Astrocyte of the cerebellum (primary cell): ENCODE results near the gene SIGLEC6.

Experiments used
- DNase-seq: peaks from one replicate; pipeline ENCODE4 v3.0.0-alpha.2; 2011; ENCODE audit warnings: low read depth
- H3K4me3 ChIP-seq: 2 replicates; pipeline ENCODE4 v1.5.1; 2011; ENCODE audit warnings: mild to moderate bottlenecking, low read depth, low read length, moderate library complexity
- in situ Hi-C: cut with HindIII; loops from 2 replicates; pipeline ENCODE4 v1.10.0; 2017; ENCODE audit warnings: low sequenced_read_pairs
- TF ChIP-seq, protein P1 (sequence below): IDR thresholded peaks from 2 replicates; pipeline ENCODE4 v1.5.1; 2012; ENCODE audit warnings: low read length, low read depth, moderate library complexity, mild to moderate bottlenecking; ENCODE audit errors: missing control alignments

The SIGLEC6 gene

GRCh38 chr19:51570962-51571575 lies 39.6 kb upstream of the SIGLEC6 start, which contains the start of gene ZNF175:
Gene ZNF175, plus strand, starts transcription at chr19:51571283. Its CDS starts 2,047 bp downstream, at chr19:51573330.
- in situ Hi-C loops: no loop called here
- DNase-seq: peak; percentile 97
- TF ChIP-seq, protein P1, sequence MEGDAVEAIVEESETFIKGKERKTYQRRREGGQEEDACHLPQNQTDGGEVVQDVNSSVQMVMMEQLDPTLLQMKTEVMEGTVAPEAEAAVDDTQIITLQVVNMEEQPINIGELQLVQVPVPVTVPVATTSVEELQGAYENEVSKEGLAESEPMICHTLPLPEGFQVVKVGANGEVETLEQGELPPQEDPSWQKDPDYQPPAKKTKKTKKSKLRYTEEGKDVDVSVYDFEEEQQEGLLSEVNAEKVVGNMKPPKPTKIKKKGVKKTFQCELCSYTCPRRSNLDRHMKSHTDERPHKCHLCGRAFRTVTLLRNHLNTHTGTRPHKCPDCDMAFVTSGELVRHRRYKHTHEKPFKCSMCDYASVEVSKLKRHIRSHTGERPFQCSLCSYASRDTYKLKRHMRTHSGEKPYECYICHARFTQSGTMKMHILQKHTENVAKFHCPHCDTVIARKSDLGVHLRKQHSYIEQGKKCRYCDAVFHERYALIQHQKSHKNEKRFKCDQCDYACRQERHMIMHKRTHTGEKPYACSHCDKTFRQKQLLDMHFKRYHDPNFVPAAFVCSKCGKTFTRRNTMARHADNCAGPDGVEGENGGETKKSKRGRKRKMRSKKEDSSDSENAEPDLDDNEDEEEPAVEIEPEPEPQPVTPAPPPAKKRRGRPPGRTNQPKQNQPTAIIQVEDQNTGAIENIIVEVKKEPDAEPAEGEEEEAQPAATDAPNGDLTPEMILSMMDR: no peak
- peak within 1 kb of the TSS; percentile 56 for H3K4me3 ChIP-seq

DNA sequence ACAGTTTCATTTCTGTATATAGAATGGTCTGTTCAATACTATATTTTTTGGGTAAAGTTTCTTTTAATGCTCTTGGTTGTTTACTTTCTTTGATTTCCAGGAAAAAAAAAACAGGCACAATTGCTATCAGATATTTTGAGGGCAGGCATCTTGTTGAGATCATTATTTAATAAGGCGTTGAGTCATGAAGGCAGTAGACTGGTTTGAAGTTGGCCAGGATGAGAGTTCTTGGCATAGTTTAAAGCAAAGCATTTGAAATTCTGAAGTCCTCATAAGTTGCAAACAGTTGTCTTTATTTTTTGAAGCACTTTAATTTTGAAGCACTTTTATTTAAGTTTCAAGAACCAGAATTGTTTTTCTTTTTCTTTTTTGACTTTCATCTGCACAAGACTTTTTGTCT lies 37.0 kb upstream of the SIGLEC6 start:
- no peak overlapping the region for H3K4me3 ChIP-seq
- DNase-seq: no peak
- in situ Hi-C loops: no loop called here
- TF ChIP-seq, protein P1: no peak

GRCh38 chr19:51567583-51567982 lies 36.1 kb upstream of the SIGLEC6 start:
- no peak overlapping the region for H3K4me3 ChIP-seq
- in situ Hi-C loops: no loop called here
- TF ChIP-seq, protein P1: no peak
- no peak for DNase-seq

GRCh38 chr19:51566489-51567100 lies 35.1 kb upstream of the SIGLEC6 start:
- TF ChIP-seq, protein P1: no peak
- in situ Hi-C loops: no loop called here
- DNase-seq: no peak
- no peak overlapping the region for H3K4me3 ChIP-seq

- in situ Hi-C loops: no loop called here
- H3K4me3 ChIP-seq: no peak overlapping the region
- no peak for DNase-seq
- TF ChIP-seq, protein P1: no peak
Measured at GRCh38 chr19:51565583-51565982, 34.1 kb upstream of the SIGLEC6 start.

GRCh38 chr19:51564791-51565190 lies 33.3 kb upstream of the SIGLEC6 start:
- in situ Hi-C loops: no loop called here
- DNase-seq: no peak

More at GRCh38 chr19:51564791-51565190, 33.3 kb upstream of the SIGLEC6 start:
- TF ChIP-seq, protein P1: no peak
- no peak overlapping the region for H3K4me3 ChIP-seq
